HL-60/S4 treated with retinoic acid at 250 ng/mL for 4 days and 3 days (cell line): ENCODE results near the gene BTBD9.

Experiments used
- in situ Hi-C: fragments of 300-500 bp; cut with MboI; formaldehyde crosslinking; loops from 2 replicates; pipeline ENCODE4 v1.7.0; 2022; ENCODE audit warnings: low sequenced_read_pairs

The BTBD9 gene

DNA sequence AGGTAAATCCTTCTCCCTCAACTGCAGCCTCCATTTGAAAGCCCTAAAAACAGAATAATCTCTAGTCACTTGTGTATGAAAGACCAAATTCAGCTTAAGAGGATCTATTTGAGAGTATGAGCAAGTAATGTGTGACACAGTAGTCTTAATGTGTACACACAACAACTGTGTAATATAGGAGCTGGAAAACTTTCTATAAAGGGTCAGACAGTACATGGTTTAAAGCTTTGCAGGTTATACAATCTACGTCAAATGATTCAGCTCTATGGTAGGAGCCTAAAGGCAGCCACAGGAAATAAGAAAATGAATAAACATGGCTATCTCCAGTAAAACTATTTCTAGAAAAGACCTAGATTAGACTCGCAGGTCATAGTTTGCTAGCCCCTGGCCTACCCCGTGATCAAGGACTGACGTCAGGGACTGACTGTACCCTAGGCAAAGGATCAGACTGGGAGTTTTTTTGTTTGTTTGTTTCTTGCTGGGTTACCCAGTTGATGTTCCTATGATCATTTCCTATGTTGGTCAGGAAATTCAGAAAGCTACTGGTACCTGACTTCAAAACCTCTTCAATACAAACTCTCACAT lies 39.7 kb downstream of the BTBD9 start:
- in situ Hi-C loops: no loop called here

GRCh38 chr6:38599261-38599660 lies 40.5 kb downstream of the BTBD9 start:
- in situ Hi-C loops: no loop called here

GRCh38 chr6:38593998-38594665 lies 45.6 kb downstream of the BTBD9 start:
- in situ Hi-C loops: no loop called here

DNA sequence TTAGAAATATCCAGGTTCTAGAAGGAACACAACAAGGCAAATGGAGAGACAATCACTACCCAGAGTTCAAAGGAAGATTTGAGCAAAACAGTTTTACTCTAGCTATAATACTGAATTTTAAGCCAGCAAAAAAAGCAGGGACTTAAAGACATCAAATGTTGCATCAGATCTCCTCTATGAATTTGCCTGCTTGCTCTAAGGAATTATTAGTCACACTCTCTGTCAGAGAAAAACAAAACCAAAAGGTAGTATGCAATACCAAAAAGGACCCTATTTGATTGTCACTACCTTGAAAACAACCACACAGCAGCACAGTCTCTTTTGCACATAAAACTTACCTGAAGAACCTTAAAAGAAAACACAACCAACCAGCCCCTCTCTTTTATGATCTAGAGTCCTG lies 46.3 kb downstream of the BTBD9 start:
- in situ Hi-C loops: no loop called here

DNA sequence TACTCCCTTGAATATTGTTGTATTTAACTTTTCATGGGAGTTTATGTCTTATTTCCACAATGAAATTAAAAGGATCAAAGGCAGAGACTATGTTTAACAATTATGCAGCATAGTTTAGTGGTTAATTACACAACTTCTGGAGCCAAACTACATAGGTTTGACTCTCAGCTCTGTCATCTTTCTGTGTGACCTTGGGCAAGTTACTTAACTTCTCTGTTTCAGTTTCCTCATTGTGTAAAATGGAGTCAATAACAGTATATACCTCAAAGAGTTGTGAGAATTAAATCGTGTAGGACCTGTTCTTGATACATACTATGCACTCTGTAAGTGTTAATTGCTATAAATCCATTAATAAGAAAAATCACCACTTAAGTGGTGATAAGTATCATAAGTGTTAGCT lies 48.3 kb downstream of the BTBD9 start:
- in situ Hi-C loops: no loop called here

DNA sequence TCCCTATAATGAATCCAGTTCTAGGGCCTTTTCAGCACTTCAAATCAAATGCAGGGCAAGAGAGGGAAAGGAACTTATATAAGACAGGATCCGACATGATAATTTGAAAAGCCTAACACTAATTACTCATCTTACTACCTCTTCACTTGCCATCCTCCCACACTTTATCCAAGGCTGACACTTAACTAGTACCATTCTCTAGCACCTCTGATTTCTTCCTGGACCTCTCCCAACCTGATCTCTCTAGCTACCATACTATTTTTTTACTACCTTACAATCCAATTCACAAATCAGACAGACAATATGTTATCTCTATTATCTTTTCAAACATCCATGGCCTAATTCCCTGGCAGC lies 50.4 kb downstream of the BTBD9 start:
- in situ Hi-C loops: no loop called here

DNA sequence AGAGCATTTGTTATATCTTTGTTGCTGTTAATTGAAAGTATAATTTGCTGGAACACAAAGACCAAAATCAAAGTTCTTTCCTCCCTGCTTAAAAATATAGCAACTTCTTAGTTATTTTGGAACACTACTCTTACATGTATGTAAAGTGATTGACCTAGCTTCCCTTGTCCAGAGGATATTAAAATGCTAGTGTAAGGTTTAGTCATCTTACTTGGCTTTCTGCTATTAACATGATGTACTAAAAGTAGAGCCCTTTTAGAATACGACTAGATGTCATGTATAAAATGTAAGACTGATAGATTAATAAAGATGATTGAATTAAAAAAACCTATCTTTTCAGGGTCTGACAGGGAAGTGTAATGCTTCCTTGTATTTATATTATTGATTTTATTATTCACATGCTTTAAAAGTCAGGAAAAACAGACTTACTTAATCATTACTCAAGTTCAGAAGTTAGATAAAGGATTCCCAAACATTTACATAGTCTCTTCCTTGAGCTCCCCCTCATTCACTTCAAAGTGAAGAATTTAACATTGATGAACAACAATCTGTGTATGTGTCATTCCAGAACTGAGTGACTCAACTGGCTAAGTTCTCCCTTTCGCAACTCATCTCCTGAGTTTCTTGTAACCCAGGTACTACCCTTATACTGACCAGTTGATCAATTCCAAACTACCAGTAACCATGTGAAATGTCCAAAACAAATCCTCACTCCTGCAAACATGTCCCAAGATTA lies 50.9 kb downstream of the BTBD9 start:
- in situ Hi-C loops: no loop called here

DNA sequence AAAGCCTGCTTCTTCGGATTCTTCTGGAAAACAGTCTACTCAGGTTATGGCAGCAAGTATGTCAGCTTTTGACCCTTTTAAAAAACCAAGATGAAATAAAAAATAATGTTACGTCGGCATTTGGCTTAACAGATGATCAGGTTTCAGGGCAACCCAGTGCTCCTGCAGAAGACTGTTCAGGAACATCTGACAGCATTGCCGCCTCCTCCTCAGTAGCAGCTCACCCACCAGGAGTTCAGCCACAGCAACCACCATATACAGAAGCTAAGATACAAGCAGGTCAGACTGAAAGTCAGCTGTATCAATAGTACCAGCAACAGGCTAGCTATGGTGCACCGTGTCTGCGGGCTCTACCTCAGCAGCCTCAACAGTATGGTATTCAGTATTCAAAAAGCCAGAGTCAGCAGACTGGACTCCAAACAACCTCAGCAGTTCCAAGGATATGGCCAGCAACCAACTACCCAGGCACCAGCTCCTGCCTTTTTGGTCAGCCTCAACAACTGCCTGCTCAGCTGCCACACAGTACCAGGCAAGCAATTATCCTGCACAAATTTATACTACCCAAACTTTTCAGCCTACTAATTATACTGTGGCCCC lies 51.9 kb downstream of the BTBD9 start:
- in situ Hi-C loops: no loop called here

GRCh38 chr6:38586992-38587391 lies 52.7 kb downstream of the BTBD9 start:
- in situ Hi-C loops: no loop called here

DNA sequence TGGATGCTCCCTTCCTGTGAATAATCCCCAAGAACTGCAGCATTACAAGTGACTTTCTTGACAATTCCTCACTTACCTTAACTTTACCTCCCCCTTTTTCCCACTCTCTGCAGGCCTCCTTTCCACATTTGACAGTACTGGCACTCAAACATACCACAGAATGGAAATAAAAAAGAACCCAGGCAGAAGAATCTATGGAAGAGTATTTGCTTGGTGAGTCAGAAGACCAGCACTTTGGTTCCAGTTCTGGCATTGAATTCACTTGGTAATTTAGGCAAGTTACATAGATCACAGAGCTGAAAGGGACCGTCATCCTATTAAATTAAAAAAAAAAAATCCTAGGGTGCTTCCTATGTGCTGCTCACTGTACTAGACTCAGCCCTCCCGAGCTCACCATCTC lies 55.0 kb downstream of the BTBD9 start:
- in situ Hi-C loops: no loop called here

DNA sequence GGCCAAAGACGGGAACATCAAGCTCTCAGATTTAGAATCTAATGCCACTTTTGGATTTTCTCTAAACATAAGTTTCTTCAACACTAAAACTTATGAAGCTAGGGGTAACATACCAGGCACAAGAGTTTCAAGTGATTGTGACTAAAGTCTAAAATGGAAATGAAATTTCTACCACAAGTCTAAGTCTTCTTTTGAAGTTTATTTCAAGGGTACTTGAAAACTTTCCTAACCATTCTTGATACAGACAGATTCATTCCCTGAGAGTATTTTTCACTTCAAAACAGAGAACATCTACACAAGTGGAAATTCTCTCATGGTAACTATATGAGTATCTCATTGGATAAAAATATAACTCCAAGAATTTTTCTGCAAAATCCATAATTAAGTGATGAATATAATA lies 56.2 kb downstream of the BTBD9 start:
- in situ Hi-C loops: no loop called here

GRCh38 chr6:38580030-38580429 lies 59.7 kb downstream of the BTBD9 start:
- in situ Hi-C loops: no loop called here

DNA sequence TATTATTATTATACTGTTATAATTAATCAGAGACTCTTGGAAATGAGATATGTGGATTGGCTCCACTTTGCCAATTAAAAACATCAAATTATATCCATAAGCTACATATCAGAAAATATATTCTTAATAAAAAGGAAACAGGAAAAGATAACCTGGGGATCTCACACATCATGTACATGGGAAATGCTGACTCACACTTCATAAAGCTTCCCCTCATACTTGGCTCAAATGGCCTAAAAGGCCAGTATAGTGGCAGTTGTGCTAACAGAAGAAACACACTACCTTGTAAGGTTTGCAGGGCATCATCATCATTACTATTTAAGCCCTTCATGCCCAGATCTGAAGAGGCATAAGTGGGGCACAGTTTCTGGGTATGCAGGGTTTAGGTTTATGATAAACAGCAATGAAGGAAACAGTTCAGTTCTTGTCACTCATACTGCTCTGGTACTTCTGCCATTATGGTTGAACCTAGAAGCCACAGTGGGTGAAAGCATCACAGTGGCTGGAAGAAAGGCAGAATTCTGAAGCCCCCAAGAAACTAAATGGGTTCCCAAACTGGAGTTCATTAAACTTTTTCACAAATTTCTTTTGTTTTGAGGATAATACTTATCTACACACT lies 60.6 kb downstream of the BTBD9 start:
- in situ Hi-C loops: no loop called here

DNA sequence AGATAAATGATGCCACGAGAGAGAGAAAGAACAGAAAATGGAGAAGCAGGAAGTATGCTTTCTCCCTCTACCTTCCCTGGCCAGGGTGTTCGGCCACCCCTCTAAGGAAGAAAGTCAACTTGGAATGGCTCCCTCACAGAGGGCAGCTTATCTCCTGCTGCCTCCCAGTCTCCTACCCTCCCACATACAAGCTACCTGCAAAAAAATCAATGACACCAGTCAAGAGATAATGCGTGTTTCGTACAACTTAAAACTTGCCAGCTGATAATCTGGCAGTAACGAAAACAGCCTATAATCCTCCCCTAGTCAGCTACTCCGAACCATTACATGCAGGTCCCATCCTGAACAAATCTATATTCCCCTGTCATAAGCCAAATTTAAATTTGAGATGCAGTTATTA lies 61.7 kb downstream of the BTBD9 start:
- in situ Hi-C loops: no loop called here

- in situ Hi-C loops: no loop called here
Observed at GRCh38 chr6:38577492-38577891, 62.2 kb downstream of the BTBD9 start.

DNA sequence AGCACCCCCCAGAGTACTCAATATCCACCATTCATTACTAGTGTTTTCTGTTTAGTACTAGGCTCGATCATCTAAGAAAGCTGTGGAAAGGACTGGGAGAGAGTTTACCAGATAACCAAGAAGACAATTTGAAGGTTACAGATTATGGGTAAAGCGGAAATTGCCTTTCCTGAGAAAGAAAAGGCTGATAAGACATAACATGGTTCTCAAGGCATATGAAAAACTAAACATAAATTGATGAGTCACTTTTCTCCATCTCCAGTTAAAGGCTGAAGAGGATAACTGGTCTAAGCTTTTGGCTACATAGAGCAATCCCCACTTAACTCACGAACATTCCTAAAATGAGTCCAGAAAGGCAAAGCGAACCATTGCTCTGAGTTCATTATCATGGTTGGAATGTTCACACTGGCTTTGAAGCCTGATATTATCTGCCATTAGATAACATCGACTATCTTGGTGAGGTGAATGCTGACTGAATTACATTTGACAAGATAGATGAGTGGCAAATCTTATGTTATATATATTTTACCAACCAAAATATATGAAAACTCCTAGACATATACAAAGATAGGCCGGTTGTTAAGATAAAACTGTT lies 65.8 kb downstream of the BTBD9 start:
- in situ Hi-C loops: no loop called here

- in situ Hi-C loops: no loop called here
Observed at GRCh38 chr6:38572186-38572813, 67.4 kb downstream of the BTBD9 start.

DNA sequence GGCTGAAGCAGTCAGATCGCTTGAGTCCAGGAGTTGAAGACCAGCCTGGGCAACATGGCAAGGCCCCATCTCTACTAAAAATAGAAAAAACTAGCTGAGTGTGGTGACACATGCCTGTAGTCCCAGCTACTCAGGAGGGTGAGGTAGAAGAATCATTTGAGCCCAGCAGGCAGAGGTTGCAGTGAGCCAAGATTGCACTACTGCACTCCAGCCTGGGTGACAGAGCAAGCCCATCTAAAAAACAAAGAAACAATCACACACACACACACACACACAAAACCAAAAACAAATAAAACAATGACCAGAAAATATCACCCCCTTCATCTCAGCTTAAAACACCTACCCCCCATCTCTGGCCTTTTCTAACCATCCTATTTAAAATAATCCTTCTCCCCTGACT lies 68.0 kb downstream of the BTBD9 start:
- in situ Hi-C loops: no loop called here

DNA sequence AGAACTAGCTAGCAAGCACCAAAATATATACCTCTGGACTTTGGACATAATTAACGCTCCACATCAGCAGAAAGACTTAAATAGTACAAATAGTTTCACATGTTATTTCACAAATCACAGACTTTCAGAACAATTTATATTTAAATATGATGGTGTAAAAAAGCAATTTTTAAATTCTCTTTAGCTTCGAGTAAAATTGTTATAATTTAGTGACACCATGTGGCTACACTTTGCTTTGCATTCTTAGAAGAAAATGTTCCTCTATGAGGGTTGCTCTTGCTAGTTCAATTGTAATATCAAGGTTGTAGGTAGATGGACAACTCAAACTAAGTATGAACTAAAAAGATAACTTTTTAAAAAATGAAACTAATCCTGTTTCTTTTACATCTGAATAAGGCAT lies 69.0 kb downstream of the BTBD9 start:
- in situ Hi-C loops: no loop called here

DNA sequence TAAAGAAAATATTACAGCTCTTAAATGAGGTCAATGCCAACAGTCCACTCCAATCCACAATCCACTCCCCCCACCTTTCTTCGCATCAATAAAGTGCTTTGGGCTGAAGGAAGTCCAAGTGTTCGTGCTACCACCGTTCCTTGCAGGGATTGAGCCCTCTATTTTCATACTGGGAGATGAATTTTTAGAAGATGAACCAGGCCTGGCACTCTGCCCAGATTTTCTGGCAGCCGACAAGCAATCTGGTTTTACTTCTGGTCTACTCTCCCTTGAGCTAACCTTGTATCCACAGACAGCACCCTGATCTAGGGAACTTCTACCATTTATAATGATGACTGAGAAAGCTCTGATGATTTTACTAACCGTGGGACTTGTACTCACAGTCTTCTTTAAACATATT lies 72.3 kb downstream of the BTBD9 start:
- in situ Hi-C loops: no loop called here
